ENCODE results near the gene CD200.
"Not testable (repeated sequence)": the region's sequence is repeated elsewhere in the genome, so short reads cannot be mapped to it uniquely, and the experiment has no call there.

CD200 gene

GRCh38 chr3:112397556-112397955 lies 64.6 kb downstream of the CD200 start:
- no peak for DNase-seq (ENCODE audit: extremely low read depth, insufficient read length)
- no peak overlapping the region for H3K4me3 ChIP-seq (replicated peaks; ENCODE audit: low read depth, low read length)
- no peaks in the 10 kb centered on the region for H3K36me3 ChIP-seq (ENCODE audit: control insufficient read depth, insufficient read depth, low read length)
- TF ChIP-seq CTCF (IDR thresholded peaks at IDR 0.05; ENCODE audit: insufficient read depth, low read length, poor library complexity, severe bottlenecking), result no peak
- H3K27me3 ChIP-seq (replicated peaks; ENCODE audit: control insufficient read depth, insufficient read depth, low read length), result no peaks in the 10 kb centered on the region

GRCh38 chr3:112399064-112399463 lies 66.1 kb downstream of the CD200 start:
- H3K27me3 ChIP-seq (replicated peaks; ENCODE audit: control insufficient read depth, insufficient read depth, low read length), result no peaks in the 10 kb centered on the region
- no peak for TF ChIP-seq CTCF (IDR thresholded peaks at IDR 0.05; ENCODE audit: insufficient read depth, low read length, poor library complexity, severe bottlenecking)
- no peaks in the 10 kb centered on the region for H3K36me3 ChIP-seq (ENCODE audit: control insufficient read depth, insufficient read depth, low read length)
- H3K4me3 ChIP-seq (replicated peaks; ENCODE audit: low read depth, low read length), result no peak overlapping the region
- DNase-seq (ENCODE audit: extremely low read depth, insufficient read length), result no peak

- not testable (repeated sequence) for H3K4me3 ChIP-seq (replicated peaks; ENCODE audit: low read depth, low read length)
Observed at GRCh38 chr3:112399554-112399953, 66.6 kb downstream of the CD200 start.

GRCh38 chr3:112400317-112400716 lies 67.4 kb downstream of the CD200 start:
- not testable (repeated sequence) for H3K4me3 ChIP-seq (replicated peaks; ENCODE audit: low read depth, low read length); H3K27me3 ChIP-seq (replicated peaks; ENCODE audit: control insufficient read depth, insufficient read depth, low read length); DNase-seq (ENCODE audit: extremely low read depth, insufficient read length); H3K36me3 ChIP-seq (ENCODE audit: control insufficient read depth, insufficient read depth, low read length)

More at GRCh38 chr3:112399554-112399953, 66.6 kb downstream of the CD200 start:
- DNase-seq (ENCODE audit: extremely low read depth, insufficient read length); H3K27me3 ChIP-seq (replicated peaks; ENCODE audit: control insufficient read depth, insufficient read depth, low read length); H3K36me3 ChIP-seq (ENCODE audit: control insufficient read depth, insufficient read depth, low read length): not testable (repeated sequence)

- no peaks in the 10 kb centered on the region for H3K36me3 ChIP-seq (ENCODE audit: control insufficient read depth, insufficient read depth, low read length)
- no peaks in the 10 kb centered on the region for H3K27me3 ChIP-seq (replicated peaks; ENCODE audit: control insufficient read depth, insufficient read depth, low read length)
- no peak overlapping the region for H3K4me3 ChIP-seq (replicated peaks; ENCODE audit: low read depth, low read length)
- DNase-seq (ENCODE audit: extremely low read depth, insufficient read length), result no peak
- no peak for TF ChIP-seq CTCF (IDR thresholded peaks at IDR 0.05; ENCODE audit: insufficient read depth, low read length, poor library complexity, severe bottlenecking)
Observed at GRCh38 chr3:112401617-112402016, 68.7 kb downstream of the CD200 start.

- Histone ChIP-seq H3K27me3 (replicated peaks; ENCODE audit: control insufficient read depth, insufficient read depth, low read length) (no peaks in the 10 kb centered on the region), H3K36me3 (ENCODE audit: control insufficient read depth, insufficient read depth, low read length) (no peaks in the 10 kb centered on the region), H3K4me3 (replicated peaks; ENCODE audit: low read depth, low read length) (no peak overlapping the region)
- no peak for DNase-seq (ENCODE audit: extremely low read depth, insufficient read length)
- TF ChIP-seq CTCF (IDR thresholded peaks at IDR 0.05; ENCODE audit: insufficient read depth, low read length, poor library complexity, severe bottlenecking), result no peak
Observed at GRCh38 chr3:112403103-112403502, 70.1 kb downstream of the CD200 start.

GRCh38 chr3:112404924-112405549 lies 72.1 kb downstream of the CD200 start:
- not testable (repeated sequence) for H3K36me3 ChIP-seq (ENCODE audit: control insufficient read depth, insufficient read depth, low read length); H3K4me3 ChIP-seq (replicated peaks; ENCODE audit: low read depth, low read length); DNase-seq (ENCODE audit: extremely low read depth, insufficient read length); H3K27me3 ChIP-seq (replicated peaks; ENCODE audit: control insufficient read depth, insufficient read depth, low read length)

All from GM06990 (cell line).